IMR-90 (cell line): ENCODE data around the gene BRWD1.

Experiments
- BHLHE40 ChIP-seq: fragments of 150-350 bp; IDR thresholded peaks from 2 replicates; pipeline ENCODE4 v1.6.1; 2016; ENCODE audit warnings: mild to moderate bottlenecking, low read depth, low read length
- CEBPB ChIP-seq: IDR thresholded peaks from 2 replicates; pipeline ENCODE4 v1.6.1; 2012; ENCODE audit warnings: low read depth, low read length, improper control_type of control experiment
- CTCF ChIP-seq: conservative IDR thresholded peaks from 2 replicates; pipeline ENCODE4 v1.5.1; 2012; ENCODE audit warnings: mild to moderate bottlenecking, low read depth, low read length, improper control_type of control experiment
- MAZ ChIP-seq: IDR thresholded peaks from 2 replicates; pipeline ENCODE4 v1.6.1; 2012; ENCODE audit warnings: low read depth, mild to moderate bottlenecking, low read length, improper control_type of control experiment, moderate library complexity, borderline replicate concordance
- MXI1 ChIP-seq: IDR thresholded peaks from 2 replicates; pipeline ENCODE4 v1.6.1; 2012; ENCODE audit warnings: low read depth, mild to moderate bottlenecking, low read length, moderate library complexity, borderline replicate concordance
- NFE2L2 ChIP-seq: fragments of 150-350 bp; IDR thresholded peaks from 2 replicates; pipeline ENCODE4 v1.6.1; 2016; ENCODE audit warnings: low read depth, mild to moderate bottlenecking, low read length
- POLR2A ChIP-seq: IDR thresholded peaks from 2 replicates; pipeline ENCODE4 v1.6.1; 2012; ENCODE audit warnings: mild to moderate bottlenecking, low read depth, low read length
- RAD21 ChIP-seq: IDR thresholded peaks from 2 replicates; pipeline ENCODE4 v1.6.1; 2012; ENCODE audit warnings: low read length, improper control_type of control experiment
- RCOR1 ChIP-seq: IDR thresholded peaks from 2 replicates; pipeline ENCODE4 v1.6.1; 2012; ENCODE audit warnings: mild to moderate bottlenecking, low read length, improper control_type of control experiment; ENCODE audit not compliant: insufficient replicate concordance
- SMC3 ChIP-seq: fragments of 150-350 bp; IDR thresholded peaks from 2 replicates; pipeline ENCODE4 v1.6.1; 2016; ENCODE audit warnings: low read depth, mild to moderate bottlenecking, antibody characterized with exemption, low read length, moderate library complexity
- USF2 ChIP-seq: fragments of 150-350 bp; IDR thresholded peaks from 2 replicates; pipeline ENCODE4 v1.6.1; 2017; ENCODE audit warnings: mild to moderate bottlenecking, antibody characterized with exemption, low read length, low read depth
- TF ChIP-seq, protein P1 (sequence below): fragments of 150-350 bp; IDR thresholded peaks from 2 replicates; pipeline ENCODE4 v1.6.1; 2016; ENCODE audit warnings: low read depth, mild to moderate bottlenecking, low read length, moderate library complexity, borderline replicate concordance

GRCh38 chr21:39150316-39150715 lies 163.1 kb downstream of the BRWD1 start:
- TF ChIP-seq MXI1 = no peak
- TF ChIP-seq USF2 = no peak
- TF ChIP-seq MAZ = no peak
- TF ChIP-seq, protein P1, sequence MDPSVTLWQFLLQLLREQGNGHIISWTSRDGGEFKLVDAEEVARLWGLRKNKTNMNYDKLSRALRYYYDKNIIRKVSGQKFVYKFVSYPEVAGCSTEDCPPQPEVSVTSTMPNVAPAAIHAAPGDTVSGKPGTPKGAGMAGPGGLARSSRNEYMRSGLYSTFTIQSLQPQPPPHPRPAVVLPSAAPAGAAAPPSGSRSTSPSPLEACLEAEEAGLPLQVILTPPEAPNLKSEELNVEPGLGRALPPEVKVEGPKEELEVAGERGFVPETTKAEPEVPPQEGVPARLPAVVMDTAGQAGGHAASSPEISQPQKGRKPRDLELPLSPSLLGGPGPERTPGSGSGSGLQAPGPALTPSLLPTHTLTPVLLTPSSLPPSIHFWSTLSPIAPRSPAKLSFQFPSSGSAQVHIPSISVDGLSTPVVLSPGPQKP = no peak
- TF ChIP-seq RAD21 = no peak
- TF ChIP-seq CTCF = no peak
- TF ChIP-seq CEBPB = no peak
- no peak for TF ChIP-seq POLR2A
- no peak for TF ChIP-seq SMC3
- no peak for TF ChIP-seq NFE2L2
- no peak for TF ChIP-seq RCOR1
- TF ChIP-seq BHLHE40 = no peak
